ENCODE data around the gene DEAF1.

GRCh38 chr11:706957-707816 is 12.2 kb upstream of the DEAF1 start:
- TF ChIP-seq POLR2A (IDR thresholded peaks at IDR 0.05; ENCODE audit: low read depth, low read length) = no peak
- TF ChIP-seq TAF1 (IDR thresholded peaks at IDR 0.05; ENCODE audit: low read depth, low read length) = no peak
- TF ChIP-seq POLR2AphosphoS5 (IDR thresholded peaks at IDR 0.05; ENCODE audit: low read depth, low read length) = no peak
